Measurements from ENCODE around the gene COL5A1.
A peak's percentile ranks its signal among the peaks of the same experiment; 100 is the strongest.
"Not testable (repeated sequence)": the region's sequence is repeated elsewhere in the genome, so short reads cannot be mapped to it uniquely, and the experiment has no call there.

COL5A1 gene

DNA sequence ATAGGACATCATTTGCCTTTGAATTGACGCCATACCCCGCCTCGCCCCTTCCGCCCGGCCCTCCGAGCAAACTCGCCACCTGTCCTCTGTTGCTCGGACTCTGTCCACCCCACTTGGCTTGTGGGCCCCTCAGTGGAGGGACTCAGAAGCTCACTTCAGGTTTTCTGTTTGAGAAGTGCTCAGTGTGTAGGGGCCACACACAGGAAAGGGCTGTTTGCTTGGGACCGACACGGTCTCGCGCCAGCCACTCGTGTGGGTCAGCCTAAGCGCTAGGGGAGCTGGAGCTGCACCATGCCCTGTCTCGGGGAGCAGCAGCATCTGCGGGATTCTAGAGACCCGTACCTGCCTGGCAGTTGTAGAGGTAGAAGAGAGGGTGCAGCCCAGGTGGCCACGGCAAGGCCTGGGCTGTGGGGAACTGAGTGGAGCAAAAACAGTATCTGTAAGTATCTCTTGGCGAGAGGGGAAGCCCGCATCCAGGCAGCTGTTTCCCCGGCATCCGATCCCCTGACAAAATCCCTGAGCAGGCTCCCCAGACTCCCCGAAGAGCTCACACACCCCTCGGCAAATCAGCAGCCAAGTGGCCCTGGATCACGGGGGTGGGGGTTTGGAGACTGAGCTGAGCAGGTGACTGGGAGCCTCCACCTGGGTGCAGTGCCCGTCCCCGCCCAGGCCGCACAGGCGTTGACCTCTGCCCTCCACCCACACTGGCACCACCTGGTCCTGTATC, 52.2 kb downstream of the COL5A1 start:
- DNase-seq: no peak

DNA sequence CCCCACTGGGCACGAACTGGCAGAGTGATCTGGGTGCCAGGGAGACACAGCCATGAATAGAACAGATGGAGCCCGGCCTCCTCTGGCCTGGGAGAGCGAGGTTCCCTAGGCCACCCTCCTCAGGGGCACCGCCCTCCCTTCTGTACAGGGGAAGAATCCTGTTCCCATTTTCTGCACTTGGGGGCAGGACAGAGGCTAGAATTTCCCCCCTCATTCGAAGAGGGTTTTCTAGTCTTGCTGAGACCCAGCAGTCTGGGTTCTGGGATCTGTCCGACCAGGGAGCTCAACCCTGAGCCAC, 52.7 kb downstream of the COL5A1 start:
- no peak for DNase-seq

DNA sequence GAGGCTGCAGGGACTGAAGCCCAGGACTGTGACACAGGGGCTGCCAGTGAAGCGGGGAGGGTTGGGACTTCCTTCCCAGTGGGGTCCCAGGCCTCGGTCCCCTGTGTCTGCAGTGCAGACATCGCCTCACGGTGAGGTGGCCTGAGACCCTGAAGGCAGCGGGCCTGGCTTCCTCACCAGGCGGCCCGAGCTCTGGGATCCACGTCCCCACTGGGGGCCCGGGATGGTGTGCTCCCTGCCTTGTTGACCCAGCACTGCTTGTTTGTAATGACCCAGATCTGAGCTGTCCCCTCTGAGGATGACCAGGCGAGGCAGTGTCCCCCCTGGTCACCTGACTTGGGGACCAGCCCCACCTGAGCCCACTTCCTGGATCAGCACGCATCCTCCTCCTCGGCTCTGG, 53.1 kb downstream of the COL5A1 start:
- DNase-seq: no peak

DNA sequence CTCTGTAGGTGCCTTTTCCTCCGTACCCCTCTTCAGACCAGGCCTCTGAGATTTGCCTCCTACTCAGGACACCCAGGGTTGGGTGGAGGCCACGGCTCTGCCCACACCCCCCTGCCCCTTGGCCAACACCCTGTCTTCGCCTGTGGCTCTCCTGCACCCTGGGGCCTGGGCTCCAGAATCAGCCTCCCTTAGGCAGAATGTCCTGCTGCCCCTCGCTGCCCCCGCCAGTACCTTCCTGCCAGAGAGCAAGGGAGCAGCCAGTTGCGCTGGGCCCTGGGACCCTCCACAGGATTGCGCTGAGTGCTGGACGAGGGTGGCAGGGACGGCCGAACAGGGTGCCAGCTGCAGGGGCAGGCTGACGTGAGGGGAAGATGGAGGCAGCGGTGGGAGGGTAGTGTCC, 53.5 kb downstream of the COL5A1 start:
- no peak for DNase-seq

DNA sequence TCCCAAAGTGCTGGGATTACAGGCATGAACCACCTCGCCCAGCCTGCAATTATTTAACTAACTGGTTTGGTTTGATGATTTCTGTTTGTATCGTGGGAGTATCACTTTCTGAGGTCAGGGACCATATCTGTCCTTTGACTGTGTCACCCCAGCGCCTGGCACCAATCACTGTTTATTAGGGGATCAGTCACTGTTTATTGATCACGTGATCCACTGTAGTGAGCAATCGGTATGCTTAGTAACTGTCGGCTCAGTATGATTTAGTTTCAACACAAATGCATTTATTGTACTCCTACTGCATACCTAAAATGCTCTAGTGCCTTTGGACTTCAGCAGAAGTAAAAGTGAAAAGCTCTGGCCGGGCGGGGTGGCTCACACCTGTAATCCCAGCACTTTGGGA, 54.8 kb downstream of the COL5A1 start:
- DNase-seq: no peak

DNA sequence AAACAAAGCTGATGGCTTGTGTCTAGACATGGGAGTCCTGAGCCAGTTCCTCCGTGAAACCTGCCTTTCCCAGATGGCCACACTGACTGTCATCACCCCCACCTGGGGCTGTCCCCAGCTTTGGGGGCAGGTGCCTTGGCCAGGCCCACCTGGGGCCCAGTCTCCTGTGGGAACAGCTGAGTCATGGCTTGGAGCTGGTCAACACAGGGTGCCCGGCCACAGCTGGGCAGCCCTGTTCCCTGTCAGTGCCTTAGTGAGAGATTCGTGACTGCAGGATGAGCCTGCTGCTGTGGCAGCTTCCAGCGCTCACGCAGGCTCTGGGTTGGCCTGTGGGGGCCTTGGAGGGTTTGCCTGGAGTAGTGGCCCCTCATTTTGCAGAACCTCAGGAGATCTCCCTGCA, 56.5 kb downstream of the COL5A1 start:
- no peak for DNase-seq

DNA sequence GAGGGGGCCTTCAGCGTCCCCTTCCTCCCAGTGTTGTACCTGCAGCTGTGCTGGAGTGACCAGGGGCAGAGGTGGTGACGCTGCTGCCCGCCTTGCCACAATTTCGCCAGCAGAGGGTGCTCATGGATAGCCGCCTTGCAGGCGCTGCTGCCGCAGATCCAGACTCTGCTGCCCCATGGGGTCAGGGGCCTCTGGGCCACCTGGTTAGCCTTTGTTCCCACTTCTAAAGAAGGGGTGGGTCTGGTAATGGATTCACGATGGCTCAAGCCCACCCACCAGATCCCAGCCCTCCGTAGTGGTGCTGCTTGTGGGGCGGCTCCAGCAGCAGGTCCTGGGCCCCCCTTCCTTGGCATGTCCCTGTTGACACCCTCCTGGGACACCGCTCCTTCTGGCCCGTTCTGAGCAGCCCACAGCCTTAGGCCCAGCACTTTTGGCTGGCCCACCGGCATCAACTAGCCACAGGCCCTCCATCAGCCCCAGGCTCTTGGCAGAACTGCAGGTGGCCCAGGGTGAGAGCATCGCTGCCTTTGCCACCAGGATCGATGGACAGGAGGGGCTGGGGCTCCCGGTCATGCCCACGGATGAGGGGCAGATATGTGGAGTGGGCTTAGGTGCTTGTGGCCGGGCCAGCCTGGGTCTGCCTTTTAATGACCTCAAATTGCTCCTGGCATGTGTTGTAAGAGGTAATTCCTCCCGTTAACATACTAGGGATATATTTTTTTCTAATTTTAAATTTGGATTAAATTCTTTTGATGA, 57.2 kb downstream of the COL5A1 start:
- DNase-seq: peak; percentile 92

DNA sequence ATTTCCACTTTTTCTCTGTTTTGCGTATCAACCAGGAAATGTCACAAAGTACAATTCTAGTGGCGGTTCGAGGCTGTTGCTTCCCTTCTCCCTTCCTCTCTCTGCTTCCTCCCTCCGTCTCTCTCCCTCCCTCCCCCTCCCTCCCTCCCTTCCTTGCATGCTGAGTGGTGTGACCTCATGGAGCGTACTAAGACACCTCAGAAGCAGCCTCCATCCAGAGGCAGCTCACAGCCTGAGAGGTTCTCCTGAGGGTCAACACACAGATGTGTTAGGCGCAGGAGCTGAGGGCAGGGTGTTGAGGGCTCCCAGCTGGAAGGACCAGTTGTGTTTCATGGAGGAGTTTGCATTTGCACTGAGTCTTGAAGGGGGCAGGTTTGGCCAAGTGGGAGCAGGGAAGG, 57.7 kb downstream of the COL5A1 start:
- no peak for DNase-seq

DNA sequence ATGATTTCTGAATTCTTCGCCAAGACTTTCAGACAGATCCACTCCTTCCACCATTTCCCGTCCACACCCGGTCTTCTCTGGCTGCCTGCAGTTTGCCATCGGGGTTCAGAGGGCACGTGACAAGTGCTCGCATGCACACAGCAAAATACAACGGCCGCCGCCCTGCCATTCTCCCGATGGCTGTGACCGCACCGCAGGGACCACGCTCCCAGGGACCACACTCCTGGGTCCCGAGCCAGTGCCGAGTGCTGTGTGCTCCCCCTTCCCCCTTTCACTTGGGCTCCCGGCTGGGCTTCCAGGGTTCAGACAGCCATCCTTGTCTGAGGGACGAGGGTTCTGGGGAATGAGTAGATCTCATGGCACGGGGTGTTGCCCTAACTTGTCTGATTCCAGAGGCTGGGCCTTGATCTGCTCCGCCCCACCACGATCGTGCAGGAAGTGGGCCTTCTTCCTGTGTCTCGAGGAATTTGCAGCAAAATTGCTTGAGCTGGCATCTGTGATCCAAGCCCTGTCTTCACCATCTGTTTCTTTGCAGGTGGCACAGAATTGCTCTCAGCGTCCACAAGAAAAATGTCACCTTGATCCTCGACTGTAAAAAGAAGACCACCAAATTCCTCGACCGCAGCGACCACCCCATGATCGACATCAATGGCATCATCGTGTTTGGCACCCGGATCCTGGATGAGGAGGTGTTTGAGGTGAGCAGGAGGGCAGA, 59.2 kb downstream of the COL5A1 start:
- no peak for DNase-seq

DNA sequence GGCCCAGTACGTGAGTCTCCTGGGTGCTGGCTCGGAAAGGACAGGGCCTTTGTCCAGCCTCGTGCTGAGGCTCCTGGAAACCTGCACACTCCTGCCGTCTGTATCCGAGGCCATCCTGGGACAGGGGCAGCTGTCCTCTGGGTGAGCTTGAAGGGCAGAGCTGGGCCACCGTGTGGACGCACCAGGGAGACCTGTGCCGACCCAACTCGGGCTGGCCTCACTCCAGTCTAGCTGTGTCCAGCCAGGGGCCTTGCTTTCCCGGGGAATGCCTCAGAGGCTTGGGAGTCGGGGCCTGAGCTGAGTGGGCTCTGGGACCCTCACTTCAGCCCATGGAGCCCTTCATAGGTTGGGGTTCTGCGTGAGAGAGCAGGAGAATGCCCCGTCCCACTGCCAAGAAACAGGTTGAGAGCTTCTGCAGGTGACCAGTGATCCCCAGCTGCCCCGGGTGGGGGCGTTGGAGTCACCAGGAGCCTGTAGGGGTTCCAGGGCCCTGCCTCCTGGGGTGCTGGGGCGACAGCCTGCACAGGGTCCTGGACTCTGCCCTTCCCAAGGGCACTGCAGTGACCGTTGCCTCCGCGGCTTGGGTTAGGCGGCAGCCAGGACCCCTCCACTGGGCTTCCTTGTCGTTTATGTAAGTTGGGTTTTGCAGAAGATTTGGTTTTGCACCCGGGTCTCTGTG, 60.1 kb downstream of the COL5A1 start:
- no peak for DNase-seq

DNA sequence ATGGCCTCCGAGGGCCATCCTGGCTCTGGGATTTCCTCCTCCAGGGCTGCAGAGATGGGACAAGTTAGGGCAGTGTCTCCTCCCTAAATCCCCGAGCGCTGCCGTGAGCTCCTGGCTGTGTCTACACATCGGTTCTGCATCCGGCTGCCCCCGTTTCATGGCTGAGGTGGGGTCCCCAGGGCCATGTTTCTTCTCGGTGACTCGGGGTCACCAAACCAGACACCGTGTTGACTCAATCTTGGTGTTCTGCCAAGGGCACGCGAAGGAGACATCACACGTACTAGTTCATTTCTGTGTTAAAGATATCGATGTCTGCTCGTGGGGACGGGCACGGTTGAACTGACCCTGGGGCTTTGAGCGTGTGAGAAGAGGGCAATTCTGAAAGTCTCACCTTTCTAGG, 60.7 kb downstream of the COL5A1 start:
- no peak for DNase-seq

DNA sequence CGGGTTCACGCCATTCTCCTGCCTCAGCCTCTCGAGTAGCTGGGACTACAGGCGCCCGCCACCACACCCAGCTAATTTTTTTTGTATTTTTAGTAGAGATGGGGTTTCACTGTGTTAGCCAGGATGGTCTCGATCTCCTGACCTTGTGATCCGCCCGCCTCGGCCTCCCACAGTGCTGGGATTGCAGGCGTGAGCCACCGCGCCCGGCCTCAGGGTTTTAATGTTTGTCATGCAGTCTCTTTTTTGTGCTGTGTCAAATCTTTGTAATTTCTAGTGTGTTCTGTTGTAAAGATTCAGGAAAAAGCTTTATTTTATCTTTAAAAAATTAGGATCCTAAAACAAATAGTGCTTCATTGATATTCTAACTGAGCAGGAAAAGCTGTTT, 62.1 kb downstream of the COL5A1 start:
- DNase-seq: not testable (repeated sequence)

DNA sequence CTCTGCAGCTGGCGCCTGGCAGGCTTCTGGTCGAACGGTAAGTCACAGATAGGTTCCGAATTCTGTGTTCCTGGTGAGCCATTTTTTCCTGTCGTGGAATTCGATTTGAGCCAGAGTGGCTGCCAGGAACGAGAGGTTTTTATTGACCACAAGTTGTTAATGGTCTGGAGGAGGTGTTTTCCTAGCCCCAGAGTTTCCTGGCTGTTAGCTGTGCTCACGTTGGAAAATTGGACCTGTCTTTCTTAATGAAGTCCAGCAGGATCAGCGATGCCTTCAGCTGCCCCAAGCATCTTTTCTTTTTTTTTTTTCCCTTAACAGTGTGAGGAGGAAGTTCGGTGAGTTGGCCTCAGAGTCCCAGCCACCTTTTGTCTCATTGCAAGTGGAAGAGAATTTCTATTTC, 62.9 kb downstream of the COL5A1 start:
- no peak for DNase-seq

DNA sequence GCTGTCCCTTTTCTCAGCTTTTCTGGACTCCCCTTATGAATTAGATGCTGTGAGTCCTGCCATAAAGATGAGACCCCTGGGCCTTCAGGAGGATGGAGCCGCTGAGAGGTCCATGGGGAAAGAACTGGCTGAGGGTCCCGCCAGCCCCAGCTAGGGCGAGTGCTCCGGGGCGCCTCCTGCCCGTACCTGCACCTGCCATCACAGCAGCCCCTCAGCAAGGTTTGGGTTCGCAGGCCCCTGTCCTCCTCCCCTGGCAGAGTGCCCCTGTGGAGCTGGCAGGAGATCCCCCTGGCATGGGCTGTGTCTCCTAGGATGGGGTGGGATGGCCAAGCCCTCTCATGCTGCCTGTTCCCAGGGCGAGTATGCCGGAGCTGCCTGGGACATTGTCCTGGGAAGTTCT, 64.2 kb downstream of the COL5A1 start:
- no peak for DNase-seq

DNA sequence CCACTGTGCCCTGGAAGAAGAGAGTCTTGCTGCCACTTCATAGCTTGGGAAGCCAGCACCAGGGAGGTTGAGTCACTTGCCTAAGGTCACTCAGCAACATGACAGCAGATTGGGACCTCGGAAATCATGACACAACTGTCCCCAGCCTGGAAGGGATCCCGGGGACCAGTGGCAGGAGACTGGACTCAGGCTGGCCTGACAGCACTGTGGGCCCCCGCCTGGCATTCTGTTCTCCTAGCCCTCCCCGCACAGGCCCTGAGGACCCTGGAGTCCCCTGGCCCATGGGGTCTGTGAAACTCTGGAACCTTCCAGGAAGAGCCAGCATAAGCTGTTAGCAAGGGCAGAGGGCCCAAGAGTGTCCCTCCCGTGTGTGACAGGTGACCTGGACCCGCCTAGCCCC, 64.9 kb downstream of the COL5A1 start:
- no peak for DNase-seq

DNA sequence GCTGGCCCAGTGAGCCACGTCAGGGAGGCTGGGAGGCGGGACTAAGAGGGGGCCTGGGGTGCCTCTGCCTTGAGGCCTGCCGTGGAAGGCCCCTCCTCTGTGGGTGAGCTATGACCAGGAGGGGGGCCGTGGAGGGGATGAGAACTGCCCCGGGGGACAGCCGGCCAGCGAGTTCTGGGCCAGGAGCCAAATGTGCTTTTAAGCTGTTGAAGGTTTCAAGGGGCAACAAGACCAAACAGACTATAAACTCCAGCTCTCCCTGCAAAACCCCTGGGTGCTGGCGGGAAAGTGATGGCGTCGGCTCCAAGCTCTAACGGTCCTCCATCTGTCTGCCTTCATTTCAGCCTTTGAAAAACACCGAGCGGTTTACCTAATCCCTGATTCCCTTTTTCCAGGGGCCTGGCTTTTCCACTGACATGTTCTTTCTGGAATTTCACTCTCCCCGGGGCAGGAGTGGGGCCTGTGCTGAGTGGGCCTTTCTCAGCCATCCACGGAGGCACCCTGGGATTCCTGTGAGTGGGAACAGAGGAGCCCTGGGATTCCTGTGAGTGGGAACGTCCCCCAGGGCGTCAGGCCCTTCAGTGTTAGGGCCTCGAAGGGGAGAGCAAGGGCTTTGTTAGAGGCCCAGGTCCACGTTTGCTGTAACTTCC, 65.6 kb downstream of the COL5A1 start:
- no peak for DNase-seq

DNA sequence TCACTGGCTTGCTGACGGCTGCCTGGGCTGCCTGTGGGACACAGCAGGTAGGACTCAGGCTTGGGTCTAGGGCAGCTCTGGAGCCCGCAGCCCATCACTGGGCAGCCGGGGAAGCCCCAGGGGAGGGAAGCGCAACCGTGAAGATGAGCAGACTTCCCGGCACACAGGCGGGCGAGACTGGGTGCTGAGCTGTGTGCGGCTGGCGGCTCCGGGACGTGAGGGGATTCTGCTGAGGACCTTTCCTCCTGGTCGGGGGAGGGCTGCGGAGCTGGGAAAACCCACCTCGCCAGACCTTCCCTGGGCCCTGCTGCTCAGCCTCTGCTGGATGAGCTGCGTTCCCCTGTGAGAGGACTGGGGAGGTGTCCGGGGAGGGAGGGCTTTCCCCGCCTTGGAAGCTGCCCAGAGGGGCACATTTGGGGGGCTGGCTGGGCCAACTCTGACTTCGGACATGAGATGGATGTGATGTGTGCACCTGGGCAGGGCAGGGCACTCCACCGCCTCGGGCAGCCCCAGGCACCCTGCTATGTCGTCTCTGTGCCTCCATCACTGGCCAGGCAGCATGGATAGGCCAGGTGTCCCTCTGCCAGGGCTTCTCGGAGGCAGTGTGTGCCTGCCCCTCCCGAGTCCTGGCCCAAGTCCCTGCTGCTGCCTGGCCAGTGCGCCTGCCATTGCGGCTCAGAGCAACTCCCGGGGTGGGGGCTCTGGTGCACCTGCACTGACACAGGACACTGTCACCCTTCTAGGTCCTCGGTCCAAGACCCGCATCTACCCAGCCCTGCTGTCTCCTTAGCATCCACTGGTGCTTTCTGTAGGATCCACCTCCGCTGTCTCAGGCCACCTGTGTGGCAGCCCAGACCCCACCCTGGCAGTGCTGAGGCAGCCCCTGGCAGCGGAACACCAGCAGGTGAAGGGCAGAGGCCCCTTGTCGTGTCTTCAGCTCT, 66.4 kb downstream of the COL5A1 start:
- no peak for DNase-seq

DNA sequence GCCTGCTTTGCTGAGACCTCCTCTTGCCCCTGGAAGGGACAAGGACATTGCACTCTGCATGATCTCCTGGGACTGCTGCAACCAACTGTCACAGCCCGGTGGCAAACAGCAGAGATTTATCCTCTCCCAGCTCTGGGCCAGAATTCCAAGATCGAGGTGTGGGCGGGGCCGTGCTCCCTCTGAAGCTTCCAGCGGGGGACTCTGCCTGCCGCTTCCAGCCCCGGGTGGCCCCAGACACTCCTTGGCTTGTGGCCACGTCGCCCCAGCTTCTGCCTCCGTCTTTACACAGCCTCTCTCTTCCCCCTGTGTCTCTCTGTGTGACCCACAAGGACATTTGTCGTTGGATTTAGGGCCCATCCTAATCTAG, 67.1 kb downstream of the COL5A1 start:
- DNase-seq: no peak

DNA sequence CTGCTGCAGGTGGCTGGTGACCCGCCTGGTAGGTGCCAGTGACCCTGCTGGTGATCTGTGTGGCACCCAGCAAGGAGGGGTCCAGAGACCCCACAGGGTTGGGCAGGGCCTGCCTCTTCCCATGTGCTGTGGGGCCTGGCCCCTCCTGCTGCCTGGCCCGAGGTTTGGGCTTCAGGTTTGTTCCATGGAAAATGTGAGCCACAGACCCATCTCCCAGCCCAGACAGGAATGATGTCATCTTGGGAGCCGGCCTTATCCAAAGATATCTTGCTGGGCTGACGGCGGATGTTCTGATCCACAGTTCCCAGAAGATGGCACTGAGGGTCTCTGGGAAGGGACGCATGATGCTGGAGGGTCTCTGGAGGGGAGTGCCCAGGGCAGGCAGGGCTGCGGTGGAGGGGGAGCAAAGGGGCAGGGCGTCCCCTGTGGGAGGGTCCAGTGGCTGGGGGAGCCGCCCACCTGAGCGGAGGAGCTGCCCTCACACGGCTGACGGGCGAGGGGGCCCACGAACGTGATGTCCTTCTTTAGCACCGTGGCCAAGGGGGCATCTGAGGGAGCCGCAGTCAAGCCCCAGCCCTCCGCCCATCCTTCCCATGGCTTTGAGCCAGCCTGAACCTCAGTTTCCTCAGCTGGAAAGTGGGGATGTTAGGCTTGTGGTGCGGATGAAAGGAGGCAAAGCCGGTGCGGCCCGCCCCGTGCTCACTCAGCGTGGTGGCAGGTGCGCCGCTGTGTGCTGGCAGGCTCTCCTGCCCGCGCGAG, 68.1 kb downstream of the COL5A1 start:
- no peak for DNase-seq

DNA sequence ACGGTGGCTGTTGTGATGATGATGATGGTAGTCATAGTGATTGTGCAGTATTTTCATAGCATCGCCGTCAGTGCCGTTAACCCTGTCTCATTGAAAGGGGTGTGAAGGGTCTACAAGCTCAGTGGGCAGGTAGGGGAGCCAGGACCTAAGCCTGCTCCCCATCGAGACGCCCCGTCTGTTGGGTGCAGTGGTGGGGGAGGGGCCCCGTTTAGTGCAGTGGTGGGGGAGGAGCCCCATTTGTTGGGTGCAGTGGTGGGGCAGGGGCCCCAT, 68.6 kb downstream of the COL5A1 start:
- no peak for DNase-seq

DNA sequence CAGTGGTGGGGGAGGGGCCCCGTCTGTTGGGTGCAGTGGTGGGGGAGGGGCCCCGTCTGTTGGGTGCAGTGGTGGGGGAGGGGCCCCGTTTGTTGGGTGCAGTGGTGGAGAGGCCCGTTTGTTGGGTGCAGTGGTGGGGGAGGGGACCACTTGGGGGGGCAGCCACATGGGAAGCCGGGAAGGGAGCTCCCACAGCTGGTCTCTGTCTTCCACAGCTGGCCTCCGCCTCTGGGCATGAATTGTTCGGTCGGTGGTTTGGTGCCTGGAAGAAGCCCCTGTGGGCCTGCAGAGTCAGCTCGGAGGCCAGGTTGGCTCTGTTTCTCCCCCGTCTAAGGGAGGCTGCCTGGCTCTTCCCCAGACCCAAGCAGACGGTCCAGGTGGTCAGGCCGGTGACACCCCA, 69.3 kb downstream of the COL5A1 start:
- DNase-seq: no peak

DNA sequence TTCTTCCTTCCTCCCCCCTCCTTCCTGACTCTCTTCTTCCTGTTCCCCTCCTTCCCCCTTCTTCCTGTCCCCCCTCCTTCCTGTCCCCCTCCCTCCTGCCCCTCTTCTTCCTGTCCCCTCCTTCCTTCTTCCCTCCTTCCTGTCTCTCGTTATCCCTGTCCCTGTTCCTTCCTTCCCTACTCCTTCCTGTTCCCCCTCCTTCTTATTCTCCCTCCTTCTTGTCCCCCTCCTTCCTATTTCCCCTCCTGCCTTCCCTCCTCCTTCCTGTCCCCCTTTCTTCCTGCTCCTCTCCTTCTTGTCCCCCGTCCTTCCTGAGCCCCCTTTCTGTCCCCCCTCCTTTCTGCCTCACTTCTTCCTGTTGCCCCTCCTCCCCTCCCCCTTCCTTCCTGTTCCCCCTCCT, 70.6 kb downstream of the COL5A1 start:
- DNase-seq: no peak
